Measurements from ENCODE around the gene DDX52.

- TF ChIP-seq CTCF (IDR thresholded peaks at IDR 0.05) = no peak
- no peak for TF ChIP-seq POLR2A (IDR thresholded peaks at IDR 0.05)
Observed at GRCh38 chr17:37608351-37609169, 34.7 kb downstream of the DDX52 start.
